Renal cortical epithelial cell (primary cell): Measurements from ENCODE around the gene RPS8. TPM values are rescaled to one million over a fixed set of nuclear protein-coding genes. Genes with fewer than 3 reads are reported as not detected.
A peak's percentile ranks its signal among the peaks of the same experiment; 100 is the strongest.
"Not testable (repeated sequence)": the region's sequence is repeated elsewhere in the genome, so short reads cannot be mapped to it uniquely, and the experiment has no call there.

Experiments used
- DNase-seq: peaks from one replicate; pipeline ENCODE4 v3.0.0-alpha.2; 2011; ENCODE audit warnings: low read depth
- total RNA-seq: library from RNA; depleted of rRNA; stranded (reverse); fragments of >200 nt; gene quantifications from 2 replicates; pipeline ENCODE4 v1.2.3, GENCODE V29; 2014

RPS8 gene
- 915 and 2,161 TPM in 2 replicates for total RNA-seq

DNA sequence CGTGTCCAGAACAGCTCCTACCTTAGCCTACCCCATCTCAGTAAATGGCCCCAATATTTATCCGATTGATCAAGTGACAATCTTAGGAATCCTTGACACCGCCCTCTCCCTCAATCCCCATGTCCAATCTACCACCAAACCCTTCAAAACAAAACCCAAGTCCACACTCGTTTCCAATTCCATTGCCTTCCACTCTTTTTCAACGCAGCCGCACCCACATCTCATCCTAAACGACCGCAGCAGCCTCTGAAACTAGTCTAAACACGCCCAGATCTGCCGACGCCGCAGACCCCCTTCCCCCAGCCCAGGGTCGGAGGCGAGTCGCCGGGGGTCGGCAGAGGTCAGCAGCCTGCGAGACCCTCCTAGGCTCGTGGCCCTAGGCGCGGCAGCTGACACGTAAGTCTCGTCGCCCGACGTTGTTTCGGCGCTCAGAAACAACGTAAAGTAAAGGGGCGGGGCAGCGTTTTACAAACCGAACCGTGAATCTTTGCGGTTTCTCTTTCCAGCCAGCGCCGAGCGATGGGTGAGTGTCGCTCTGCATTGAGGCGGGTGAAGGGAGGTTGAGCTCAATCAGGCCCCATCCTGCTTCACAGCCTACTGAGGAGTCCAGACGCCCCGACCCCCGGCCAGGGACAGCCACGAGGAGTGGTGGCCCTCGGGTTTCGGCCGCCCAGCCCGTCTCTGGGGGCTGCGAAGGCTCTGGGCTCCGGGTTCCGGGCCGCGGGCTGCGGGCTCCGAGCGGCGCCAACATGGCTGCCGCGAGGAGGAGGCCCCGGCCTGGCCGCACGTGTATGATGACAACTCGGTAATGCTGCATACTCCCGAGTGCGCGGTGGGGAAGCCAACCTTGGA is at the start of gene RPS8:
Gene RPS8, plus strand, starts transcription at position 463 of the 852 bp plus-strand sequence. Its CDS starts 57 bp downstream, at position 520.
- DNase-seq = peak; percentile 86

DNA sequence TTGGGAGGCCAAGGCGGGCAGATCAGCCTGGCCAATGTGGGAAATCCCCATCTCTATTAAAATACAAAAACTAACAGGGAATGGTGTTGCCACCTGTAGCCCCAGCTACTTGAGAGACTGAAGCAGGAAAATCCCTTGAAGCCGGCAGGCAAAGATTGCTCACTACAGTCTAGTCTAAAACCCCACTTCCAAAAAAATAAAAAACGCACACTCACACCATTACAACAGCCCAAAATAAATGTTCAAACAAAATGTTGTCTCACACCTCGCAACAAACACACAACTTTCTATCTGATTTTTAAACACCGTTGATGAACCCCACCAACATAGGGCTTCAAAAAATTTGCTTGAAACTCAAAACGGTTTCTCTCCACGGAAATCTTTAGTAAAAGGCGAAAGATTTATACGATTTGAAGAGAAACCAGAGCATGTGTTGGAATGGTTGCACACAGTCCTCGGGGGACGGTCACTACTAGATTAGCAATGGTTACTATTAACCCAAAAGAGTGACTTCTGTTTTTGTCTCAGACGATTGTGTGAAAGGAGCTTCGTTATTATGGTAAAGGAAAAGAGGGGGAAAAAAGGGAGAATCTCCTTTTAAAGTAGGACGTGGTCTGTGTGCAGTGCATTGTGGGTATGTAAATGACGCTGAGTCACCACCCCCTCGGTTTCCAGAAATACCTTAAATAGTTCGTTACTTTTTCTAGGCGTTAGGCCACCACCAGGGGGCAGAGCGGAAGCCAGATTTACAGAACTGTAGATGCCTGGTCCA is 44.4 kb upstream of the RPS8 start, which contains the start of gene RNU5D-1:
Gene RNU5D-1, minus strand, starts transcription at position 430 of the 772 bp plus-strand sequence.
- DNase-seq = peak; percentile 99

DNA sequence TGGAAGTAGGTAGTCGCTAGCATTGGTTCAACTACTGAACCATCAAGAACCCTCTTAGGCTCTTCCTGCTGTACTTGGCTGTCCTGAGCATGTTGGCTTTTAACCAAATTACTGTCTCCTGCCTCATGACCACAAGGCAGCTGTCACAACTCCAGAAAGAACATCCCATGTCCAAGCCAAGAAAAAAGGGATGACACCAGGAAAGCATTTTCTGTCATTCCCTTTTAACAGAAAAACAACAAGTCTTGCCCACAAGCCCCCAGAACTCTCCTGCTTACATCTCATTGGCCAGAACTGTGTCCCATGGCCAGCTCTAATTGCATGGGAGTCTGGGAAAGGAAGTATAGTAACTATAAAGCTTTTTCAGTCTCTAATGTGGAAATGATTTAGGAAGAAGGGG is 42.0 kb upstream of the RPS8 start:
- DNase-seq = peak; percentile 69

DNA sequence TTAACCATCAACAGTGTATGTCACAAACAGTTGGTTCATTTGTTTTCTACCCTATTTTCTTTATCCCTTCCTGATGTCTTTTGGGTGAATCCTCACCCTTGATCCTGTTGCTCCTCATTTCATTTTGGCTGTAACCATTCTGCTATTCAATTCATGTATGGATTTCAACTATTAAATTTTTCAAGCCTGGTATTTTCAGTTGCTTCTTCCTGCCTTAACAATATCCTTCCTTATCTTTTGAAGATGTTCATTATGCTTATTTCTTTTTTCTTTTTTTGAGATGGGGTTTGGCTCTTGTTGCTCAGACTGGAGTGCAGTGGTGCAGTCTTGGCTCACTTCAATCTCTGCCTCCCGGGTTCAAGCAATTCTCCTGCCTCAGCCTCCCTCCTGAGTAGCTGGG is 41.6 kb upstream of the RPS8 start:
- no peak for DNase-seq

DNA sequence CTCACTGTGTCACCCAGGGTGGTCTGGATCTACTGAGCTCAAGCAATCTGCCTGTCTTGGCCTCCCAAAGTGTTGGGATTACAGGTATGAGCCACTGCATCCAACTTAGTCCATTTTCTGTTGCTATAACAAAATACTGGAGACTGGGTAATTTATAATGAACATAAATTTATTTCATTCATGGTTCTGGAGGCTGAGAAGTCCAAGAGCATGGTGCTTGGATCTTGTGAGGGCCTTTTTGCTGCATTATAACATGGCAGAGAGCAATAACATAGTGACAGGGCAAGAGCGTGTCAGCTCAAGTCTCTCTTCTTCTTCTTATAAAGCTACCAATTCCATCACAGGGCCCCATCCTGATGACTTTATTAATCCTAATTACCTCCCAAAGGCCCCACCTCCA is 39.3 kb upstream of the RPS8 start:
- no peak for DNase-seq

DNA sequence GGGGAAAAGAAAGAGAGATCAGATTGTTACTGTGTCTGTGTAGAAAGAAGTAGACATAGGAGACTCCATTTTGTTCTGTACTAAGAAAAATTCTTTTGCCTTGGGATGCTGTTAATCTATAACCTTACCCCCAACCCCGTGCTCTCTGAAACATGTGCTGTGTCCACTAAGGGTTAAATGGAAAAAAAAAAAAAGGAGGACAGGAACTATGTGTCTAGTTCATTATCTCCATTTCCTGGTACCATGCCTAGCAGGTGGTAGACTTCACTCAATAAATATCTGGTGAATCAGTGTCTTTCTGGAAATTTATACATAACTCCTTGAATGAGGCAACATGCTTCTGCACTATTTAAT is 36.4 kb upstream of the RPS8 start:
- DNase-seq = not testable (repeated sequence)

DNA sequence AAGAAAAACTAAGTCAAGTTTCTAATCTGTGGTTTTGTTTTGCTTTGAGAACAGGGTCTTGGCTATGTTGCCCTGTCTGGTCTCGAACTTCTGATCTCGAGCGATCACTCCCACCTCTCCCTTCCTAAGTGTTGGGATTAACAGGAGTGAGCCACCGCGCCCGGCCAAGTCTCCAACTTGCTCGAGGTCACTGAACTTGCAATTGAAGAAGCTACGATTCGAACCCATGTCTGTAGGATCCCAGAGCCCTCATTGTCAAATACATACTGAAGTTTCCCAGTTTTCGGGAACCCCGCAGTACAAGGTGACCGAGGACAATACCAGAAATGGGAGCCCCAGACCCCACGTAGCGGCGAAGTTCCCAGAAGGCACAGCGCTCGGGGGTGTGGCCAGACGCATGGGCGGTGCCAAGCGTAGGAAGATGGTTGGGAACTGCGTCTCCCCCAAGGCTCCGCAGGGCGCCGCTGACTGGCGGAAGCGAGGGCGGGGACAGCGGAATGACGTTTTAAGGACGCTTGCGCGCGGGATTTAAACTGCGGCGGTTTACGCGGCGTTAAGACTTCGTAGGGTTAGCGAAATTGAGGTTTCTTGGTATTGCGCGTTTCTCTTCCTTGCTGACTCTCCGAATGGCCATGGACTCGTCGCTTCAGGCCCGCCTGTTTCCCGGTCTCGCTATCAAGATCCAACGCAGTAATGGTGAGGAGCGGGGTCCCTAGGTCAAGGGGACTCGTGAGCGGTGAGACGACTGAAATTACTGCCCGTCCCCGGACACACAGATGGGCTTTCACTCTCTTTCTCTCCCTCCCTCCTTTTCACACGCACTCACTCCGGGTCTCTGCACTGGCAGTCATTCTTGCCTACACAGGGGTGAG is 35.8 kb upstream of the RPS8 start, which contains the start of gene KIF2C:
Gene KIF2C, plus strand, starts transcription at position 531 of the 872 bp plus-strand sequence. Its CDS starts 96 bp downstream, at position 627.
- peak; percentile 96 for DNase-seq

DNA sequence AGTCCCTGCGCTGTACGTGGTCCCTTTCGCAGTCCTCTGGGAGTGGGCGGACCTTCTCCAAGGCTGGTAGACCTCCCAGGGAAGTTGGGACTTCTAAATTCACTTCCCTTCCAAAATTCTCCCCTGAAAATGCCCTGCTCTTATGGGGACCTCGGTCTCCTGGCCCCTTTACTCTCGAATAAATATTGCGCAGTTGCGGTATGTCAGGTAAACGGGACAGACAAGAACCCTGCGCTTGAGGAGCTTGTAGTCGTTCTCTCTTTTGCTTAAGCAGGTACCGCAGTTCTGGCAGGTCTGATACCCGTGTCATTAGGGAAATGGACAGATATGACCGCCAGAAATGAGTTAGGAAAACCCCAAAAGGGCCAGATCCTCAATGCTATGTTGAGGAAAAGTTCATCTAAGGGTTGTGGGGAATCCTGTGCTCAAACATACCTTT is 35.1 kb upstream of the RPS8 start:
- no peak for DNase-seq

DNA sequence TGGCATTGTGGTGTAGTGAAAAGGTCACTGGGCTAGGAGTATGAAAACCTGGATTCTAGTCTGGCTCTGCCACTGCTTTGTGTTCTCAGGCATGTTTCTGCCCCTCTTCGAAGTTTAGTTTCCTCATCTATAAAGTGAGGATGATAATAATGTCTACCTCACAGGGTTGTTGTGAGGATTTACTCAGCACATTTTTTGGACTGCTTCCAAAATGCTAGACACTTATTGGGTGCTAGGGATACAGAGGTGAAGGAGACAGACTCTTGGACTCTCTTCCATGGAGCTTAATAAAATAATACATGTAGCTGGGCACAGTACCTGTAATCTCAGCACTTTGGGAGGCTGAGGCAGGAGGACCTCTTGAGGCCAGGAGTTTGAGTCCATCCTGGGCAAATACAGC is 32.1 kb upstream of the RPS8 start:
- no peak for DNase-seq

DNA sequence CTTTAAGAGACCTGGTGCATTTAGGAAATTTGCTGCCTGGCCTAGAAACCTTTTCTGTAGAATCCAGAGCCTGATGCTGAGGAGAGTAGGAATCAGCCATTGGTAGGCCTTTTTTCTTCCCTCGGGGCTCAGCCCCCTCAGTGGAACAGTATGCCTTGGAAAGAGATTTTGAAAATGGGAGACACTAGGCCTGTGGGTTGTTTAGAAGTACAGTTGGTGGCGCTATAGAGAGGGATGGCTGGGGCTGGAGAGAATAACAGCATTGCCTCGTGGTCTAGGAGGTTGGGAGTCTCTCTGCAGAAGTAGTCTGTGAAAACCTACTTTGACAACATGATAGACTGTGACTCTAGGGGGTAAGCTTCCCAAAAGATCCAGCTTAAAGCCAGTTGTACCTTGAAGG is 27.5 kb upstream of the RPS8 start:
- no peak for DNase-seq

DNA sequence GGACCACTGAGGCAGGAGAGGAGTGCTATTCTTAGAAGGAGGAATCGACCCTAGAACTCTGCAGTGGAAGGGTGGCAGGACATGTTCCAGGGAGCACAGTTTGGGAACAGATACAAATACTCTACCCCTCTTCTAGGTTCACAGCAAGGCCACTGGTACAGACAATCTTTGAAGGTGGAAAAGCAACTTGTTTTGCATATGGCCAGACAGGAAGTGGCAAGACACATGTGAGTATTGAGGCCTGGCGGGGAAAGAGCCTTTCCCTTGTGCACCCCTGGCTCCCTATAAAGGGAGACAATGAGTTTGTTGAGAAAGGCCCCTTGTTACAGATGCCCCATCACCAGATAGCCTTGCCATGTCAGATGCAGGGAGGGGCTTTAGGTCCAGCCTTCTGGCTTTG is 17.9 kb upstream of the RPS8 start:
- DNase-seq = no peak

DNA sequence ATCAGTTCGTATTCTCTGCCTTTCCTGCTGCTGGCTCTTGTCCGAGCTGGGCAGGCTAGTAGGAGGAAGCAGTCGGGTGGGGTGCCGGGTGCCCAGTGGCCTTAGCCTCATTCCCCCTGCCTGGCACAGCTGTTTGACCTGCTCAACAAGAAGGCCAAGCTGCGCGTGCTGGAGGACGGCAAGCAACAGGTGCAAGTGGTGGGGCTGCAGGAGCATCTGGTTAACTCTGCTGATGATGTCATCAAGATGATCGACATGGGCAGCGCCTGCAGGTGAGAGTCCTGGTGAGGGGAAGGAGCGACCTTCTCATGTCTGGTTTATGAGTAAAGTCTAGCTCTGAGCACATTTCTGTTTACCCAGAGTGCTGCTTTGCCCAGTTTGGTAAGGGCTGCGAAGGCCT is 16.3 kb upstream of the RPS8 start:
- no peak for DNase-seq

DNA sequence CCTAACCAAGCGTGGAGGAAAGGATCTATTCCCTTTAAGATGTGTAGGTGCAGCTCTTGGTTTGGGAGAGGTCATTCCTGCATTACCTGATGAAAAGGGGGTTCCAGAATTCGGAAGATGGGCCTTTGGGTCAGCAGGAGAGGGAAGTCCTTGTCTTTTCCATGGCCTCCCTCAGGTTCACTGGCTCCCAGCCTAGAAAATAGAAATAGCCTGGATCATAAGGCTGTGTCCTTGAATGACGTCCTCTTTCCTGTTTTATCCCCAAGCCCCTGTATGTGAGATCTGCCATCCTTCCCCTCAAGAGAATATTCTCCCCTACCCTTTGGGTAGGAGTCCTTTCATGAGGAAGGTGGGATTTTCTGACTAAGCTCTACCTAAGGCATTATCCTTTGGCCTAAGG is 14.5 kb upstream of the RPS8 start:
- DNase-seq = no peak

DNA sequence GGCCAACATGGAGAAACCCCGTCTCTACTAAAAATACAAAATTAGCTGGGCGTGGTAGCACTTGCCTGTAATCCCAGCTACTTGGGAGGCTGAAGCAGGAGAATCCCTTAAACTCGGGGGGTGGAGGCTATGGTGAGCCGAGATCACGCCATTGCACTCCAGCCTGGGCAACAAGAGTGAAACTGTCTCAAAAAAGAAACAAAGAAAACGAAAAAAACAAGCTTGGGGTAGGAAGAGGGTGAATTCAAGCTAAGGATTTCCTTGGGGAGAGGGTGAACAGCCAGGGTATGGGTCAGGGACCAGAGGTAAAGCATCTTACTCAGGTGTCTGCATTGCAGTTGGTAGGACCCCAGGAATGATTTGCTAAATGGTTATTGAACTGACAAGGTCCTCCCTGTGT is 8.9 kb upstream of the RPS8 start:
- not testable (repeated sequence) for DNase-seq

DNA sequence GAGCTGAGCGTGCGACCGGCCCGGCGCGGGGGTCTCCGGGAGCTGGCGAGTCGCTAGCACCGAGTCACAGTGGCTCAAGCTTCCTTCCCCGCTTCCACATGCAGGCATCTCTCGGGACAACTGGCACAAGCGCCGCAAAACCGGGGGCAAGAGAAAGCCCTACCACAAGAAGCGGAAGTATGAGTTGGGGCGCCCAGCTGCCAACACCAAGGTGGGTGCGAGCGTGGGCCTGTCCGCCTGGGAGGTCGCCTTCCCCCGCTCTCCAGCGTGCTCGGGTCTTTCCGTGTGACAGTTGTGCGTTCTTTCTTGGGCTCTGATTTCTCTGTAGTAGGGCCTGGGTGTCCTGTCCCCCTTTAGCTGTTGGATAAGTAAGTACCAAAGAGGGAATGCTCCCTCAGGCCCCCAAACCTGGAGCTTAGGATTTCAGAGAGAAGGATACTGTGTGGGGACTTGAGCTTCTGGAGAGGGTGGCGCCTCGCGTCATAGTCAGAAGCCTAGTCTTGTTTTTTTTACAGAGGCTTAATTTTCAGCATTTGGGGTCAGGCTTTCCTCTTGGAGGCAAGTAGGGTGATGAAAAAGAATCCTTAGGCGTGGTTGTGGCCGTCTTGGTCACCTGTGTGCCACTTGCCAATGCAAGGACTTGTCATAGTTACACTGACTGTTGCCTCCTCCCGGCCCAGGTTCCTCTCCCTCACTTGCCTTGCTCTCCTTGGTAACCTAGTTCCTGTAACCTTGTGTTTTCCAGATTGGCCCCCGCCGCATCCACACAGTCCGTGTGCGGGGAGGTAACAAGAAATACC is 790 bp downstream of the RPS8 start:
- DNase-seq = no peak

DNA sequence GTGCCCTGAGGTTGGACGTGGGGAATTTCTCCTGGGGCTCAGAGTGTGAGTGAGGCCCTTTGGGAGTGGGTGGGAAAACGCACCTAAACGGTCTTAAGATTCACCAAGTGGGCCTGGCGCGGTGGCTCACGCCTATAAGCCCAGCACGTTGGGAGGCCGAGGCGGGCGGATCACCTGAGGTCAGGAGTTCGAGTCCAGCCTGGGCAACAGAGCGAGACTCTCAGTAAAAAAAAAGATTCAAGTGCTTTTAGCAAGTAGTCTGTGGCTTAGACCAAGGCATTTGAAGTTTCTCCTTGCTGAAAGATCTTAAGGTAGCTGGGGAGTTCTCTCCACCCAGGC is 1.4 kb downstream of the RPS8 start:
- DNase-seq = no peak

DNA sequence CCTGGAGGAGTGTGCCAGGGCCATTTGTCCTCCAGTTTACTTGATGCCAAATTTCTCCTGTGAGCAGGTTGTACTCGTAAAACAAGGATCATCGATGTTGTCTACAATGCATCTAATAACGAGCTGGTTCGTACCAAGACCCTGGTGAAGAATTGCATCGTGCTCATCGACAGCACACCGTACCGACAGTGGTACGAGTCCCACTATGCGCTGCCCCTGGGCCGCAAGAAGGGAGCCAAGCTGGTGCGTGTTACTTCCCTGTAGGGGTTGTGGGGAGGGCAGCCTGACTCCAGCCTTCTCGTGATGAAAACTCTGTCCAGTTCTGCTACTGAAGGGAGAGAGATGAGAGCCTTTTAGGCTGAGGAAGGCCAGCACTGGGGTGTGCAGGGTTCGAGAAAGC is 2.2 kb downstream of the RPS8 start:
- DNase-seq = no peak

DNA sequence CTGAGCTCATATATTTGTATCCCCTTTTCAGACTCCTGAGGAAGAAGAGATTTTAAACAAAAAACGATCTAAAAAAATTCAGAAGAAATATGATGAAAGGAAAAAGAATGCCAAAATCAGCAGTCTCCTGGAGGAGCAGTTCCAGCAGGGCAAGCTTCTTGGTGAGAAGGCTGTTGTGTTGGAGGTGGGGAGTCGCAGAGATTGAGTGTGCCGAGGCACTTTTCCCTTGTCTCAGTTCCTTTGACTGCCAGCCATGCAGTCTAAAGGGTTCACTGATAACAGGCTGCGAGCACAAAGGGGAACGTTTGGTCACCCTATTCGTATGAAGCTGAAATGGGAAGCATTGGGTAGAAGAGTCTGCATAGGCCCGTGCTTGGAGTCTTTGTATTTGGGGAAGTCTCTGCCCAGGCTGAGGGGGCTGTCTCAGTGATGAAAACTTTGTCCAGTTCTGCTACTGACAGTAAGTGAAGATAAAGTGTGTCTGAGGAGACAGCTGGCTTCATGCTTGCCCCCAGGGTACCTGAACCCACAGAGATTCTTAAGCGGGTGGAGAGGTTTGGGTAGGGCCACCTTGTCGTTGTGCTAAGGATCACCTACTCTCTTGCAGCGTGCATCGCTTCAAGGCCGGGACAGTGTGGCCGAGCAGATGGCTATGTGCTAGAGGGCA is 2.8 kb downstream of the RPS8 start:
- DNase-seq = no peak

DNA sequence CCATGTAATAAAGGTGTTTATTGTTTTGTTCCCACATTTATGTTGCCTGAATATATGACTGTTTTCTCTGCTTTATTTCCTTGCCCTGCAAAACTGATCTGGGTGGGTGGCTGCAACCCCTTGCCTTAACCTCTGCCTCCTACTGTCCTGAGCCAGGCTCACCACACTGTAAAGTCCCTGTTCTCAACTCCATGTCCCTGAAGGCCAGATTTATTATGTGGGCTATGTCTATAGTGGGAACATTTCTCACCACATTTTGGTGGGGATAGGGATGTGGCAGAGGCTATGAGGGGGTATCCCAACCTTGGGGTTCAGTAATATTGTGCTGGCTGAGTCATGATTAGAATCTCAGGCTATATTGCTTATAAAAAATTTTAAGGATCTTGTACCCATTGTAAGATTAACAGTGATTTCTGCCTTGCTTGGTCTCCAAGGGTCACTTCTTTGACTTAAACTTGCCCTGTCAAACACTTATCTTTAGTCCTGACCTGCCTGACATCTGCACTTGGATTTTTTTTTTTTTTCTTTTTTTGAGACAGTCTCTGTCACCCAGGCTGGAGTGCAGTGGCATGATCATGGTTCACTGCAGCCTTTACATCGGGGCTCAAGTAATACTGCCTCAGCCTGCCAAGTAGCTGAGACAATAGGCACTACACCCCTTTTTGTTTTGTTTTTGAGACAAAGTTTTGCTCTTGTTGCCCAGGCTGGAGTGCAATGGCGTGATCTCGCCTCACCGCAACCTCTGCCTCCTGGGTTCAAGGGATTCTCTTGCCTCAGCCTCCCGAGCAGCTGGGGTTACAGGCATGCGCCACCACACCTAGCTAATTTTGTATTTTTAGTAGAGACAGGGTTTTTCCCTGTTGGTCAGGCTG is 3.6 kb downstream of the RPS8 start:
- DNase-seq = no peak
